ENCODE data around the gene PI4K2B. TPM values are rescaled to one million over a fixed set of nuclear protein-coding genes. Genes with fewer than 3 reads are reported as not detected.

PI4K2B gene
- total and polyA plus RNA-seq, 12 donors: 1.6 to 6.0 (median 2.2) TPM

- intact Hi-C loops (cut with DNase I): no loop called here
- DNase-seq (no peak), ATAC-seq (no peak)
- TF ChIP-seq CTCF (IDR thresholded peaks at IDR 0.05): no peak
- H3K4me1 ChIP-seq: no peaks in the 10 kb centered on the region
- H3K9me3 ChIP-seq: no peaks in the 10 kb centered on the region
- H3K4me3 ChIP-seq: no peak overlapping the region
- peaks cover 0 to 14% (median 0%) of the 10 kb centered on the region in 7 donors for H3K27me3 ChIP-seq
- H3K36me3 ChIP-seq: no peaks in the 10 kb centered on the region
- WGBS, 2 donors: 78 to 81% methylated on average over 5 of the region's 5 CpGs
- H3K27ac ChIP-seq: no peak overlapping the region
Measured at GRCh38 chr4:25297528-25298242, 63.9 kb downstream of the PI4K2B start.

GRCh38 chr4:25299476-25300203 lies 65.8 kb downstream of the PI4K2B start:
- Histone ChIP-seq H3K4me1 (no peaks in the 10 kb centered on the region), H3K36me3 (no peaks in the 10 kb centered on the region), H3K27me3 (peaks cover 0 to 14% (median 4%) of the 10 kb centered on the region in 7 donors), H3K9me3 (no peaks in the 10 kb centered on the region), H3K27ac (no peak overlapping the region), H3K4me3 (no peak overlapping the region)
- TF ChIP-seq CTCF (IDR thresholded peaks at IDR 0.05): no peak
- intact Hi-C loops (cut with DNase I): loop anchor here in 2 of 10 donors (10.0 kb wide), 1 partner anchor 135 kb away; the partner anchor contains the start of gene SEPSECS (in 2 of the 2)
- DNase-seq (no peak), ATAC-seq (no peak)
- WGBS, 2 donors: 58 to 63% methylated on average over 10 of the region's 10 CpGs

- no peaks in the 10 kb centered on the region for H3K4me1 ChIP-seq
- no peak overlapping the region for H3K4me3 ChIP-seq
- 73 to 78% methylated on average over 4 of the region's 4 CpGs for WGBS, 2 donors
- no peaks in the 10 kb centered on the region for H3K9me3 ChIP-seq
- no peak overlapping the region for H3K27ac ChIP-seq
- intact Hi-C loops (cut with DNase I): loop anchor here in 2 of 10 donors (10.0 kb wide), 1 partner anchor 137 kb away; the partner anchor contains the start of gene SEPSECS (in 2 of the 2)
- DNase-seq (no peak), ATAC-seq (no peak)
- no peaks in the 10 kb centered on the region for H3K36me3 ChIP-seq
- no peak for TF ChIP-seq CTCF (IDR thresholded peaks at IDR 0.05)
- peaks cover 0 to 12% (median 5%) of the 10 kb centered on the region in 7 donors for H3K27me3 ChIP-seq
Measured at GRCh38 chr4:25301471-25301870, 67.6 kb downstream of the PI4K2B start.

- no peaks in the 10 kb centered on the region for H3K4me1 ChIP-seq
- no peak overlapping the region for H3K27ac ChIP-seq
- H3K9me3 ChIP-seq: no peaks in the 10 kb centered on the region
- no peak for ATAC-seq
- no peak for DNase-seq
- peaks cover 0 to 12% (median 5%) of the 10 kb centered on the region in 7 donors for H3K27me3 ChIP-seq
- WGBS, 2 donors: 87 to 97% methylated on average over 7 of the region's 9 CpGs
- TF ChIP-seq CTCF (IDR thresholded peaks at IDR 0.05): no peak
- intact Hi-C loops (cut with DNase I): loop anchor here in 2 of 10 donors (10.0 kb wide), 1 partner anchor 138 kb away; the partner anchor contains the start of gene SEPSECS (in 2 of the 2)
- H3K36me3 ChIP-seq: no peaks in the 10 kb centered on the region
- no peak overlapping the region for H3K4me3 ChIP-seq
Measured at GRCh38 chr4:25302626-25303025, 68.8 kb downstream of the PI4K2B start.
